Measurements from ENCODE around the gene PCBP3.

DNA sequence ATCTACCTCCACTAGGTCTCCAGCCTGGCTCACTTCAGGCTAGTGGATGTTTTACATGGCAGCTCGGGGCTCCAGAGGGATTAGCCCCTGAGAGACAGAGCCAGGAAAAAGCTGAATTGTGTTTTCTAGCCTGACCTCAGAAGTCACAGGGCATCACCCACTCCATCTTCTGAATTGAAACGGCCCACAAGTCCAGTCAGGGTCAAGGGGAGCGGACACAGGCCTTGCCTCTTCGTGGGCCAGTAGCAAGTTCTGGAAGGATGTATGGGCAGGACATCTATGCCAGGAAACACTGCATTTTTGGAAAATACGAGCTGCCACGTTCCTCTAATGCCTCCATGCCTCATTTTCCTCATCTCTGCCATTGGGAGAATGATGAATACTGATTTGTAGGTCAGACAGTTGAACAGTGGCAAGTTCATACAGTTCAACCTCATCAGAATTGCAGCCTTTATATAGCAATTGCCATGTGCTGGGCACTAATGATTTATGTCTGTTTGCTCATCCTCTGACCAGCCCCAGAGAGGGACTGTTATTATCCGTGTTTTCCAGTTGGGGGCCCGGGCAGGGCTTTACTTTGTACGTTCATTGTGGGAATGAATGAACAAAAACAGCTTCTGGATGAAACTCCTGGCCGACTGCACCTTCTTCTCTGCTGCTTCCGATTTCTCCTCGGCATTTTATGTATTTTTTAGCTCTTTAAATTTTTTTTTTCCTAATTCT, 23.2 kb upstream of the PCBP3 start:
- TF ChIP-seq, protein P1, sequence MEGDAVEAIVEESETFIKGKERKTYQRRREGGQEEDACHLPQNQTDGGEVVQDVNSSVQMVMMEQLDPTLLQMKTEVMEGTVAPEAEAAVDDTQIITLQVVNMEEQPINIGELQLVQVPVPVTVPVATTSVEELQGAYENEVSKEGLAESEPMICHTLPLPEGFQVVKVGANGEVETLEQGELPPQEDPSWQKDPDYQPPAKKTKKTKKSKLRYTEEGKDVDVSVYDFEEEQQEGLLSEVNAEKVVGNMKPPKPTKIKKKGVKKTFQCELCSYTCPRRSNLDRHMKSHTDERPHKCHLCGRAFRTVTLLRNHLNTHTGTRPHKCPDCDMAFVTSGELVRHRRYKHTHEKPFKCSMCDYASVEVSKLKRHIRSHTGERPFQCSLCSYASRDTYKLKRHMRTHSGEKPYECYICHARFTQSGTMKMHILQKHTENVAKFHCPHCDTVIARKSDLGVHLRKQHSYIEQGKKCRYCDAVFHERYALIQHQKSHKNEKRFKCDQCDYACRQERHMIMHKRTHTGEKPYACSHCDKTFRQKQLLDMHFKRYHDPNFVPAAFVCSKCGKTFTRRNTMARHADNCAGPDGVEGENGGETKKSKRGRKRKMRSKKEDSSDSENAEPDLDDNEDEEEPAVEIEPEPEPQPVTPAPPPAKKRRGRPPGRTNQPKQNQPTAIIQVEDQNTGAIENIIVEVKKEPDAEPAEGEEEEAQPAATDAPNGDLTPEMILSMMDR (IDR thresholded peaks at IDR 0.05) = no peak
- no peak for TF ChIP-seq POLR2A (IDR thresholded peaks at IDR 0.05)

All from lower leg skin (tissue), 3 donors.